ENCODE results near the gene RPL27A.

The RPL27A gene

DNA sequence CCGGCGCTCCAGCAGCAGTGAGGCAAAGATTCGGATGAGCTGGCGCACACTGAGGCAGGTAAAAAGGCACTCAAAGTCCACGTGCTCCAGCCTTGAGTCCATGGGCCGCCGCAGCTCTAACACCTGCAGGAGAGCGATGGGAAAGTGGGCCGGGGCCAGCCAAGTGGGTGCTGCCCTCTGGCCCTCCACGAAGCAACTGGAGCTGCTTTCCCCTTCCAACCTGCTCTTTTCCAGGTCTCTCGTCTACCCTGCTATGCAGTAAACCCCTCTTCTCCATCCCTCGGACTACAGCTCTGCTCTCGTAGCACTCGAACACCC lies 20.0 kb downstream of the RPL27A start:
- no peak for DNase-seq

DNA sequence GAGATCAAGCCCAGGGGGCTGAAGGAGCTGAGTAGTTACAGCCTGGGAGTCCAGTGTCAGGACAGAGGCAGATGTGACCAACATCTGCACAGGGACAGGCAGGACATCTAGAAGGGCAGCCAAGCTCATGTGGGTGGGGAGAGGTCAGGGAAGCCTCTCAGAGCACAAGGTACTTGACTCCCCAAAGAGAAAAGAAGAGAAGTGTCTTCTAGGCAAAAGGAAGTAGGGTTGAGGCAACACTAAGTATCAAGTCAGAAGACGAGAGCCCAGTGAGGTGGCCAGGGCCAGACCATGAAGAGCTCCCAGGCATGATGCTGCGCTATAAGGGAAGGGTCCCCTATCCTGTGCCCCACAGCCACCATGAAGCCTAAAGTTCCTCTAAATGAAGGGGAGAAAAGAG lies 21.5 kb downstream of the RPL27A start:
- no peak for DNase-seq

DNA sequence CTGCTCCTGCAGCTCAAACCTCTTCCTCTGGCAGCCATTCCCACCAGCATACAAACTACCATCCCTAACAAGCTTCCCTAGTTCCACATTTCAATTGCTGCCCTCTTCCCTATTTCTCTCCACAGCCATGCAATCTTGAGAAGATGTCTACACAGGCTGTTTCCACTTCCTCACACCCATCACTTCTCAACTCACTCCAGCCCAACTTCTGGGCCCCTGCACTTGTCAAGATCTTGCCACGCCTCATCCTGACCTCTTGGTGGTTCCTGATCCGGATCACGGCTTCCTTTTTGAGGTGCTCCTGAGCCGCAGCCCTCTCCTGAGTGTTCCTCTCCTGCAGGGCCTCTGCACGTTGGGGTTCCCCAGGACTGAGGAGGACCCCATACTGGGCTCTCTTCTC lies 22.6 kb downstream of the RPL27A start:
- DNase-seq: no peak

DNA sequence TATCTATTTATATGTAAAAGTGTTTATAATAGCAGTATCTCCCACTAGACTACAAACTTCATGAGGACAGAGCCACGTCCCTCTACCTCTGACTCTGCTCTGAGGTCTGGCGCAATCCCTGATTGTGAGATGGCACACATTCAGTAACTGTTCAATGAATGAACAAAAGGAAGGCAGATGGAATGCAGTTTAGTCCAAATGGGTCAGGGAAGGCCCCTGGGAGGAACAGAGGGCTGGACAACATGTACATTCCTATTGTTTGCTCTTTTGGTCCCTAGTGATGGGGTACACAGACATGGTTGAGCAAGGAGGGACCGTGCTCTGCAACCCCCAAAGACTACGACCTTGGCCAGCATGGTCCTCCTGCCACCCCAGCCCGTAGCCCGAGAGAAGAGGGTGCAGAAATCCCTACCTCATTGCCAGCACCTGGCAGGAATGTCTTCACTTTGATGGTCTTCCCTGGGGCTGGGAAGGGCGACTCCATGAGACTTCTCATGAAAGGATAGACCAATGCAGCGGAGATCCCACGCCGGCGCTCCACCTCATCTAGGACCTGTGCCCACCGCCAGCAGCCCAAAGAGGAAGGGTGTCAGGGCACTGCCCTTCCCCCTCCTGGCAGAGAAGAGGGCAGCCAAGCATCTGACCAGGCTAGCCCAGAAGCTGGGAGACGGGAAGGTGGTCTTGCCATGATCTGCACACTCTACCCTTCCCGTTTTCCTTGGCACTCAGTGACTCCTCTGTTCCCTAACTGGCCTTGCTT lies 24.3 kb downstream of the RPL27A start:
- DNase-seq: no peak

DNA sequence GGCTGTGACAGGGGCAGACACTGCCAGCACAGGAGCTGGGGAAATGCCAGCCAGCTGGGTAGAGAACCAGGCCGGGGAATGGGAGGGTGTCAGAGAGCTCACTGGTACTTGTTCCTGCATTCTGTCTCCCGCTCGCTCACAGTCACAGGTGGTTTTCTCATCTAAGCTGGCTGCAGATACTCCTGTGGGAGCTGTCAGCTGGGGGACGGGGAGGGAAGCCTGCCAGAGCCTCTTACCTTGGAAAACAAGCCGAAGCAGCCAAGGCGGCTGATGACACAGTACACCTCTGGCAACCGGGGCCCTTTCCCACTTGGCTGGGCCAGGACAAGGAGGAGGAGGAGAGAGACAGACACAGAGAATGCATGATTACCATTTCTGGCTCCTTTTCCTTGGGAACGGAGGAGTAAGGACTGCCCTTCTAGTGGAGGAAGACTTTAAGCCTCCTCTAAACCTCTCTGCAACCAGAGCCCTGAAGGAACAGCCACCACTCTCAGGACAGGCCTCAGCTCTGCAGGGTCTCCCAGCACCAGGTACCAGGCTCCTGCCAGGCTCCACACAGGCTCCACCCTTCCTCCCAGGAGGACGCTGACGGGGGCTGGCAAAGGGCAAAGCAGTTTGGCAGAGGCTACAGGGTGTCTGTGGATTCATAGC lies 25.1 kb downstream of the RPL27A start:
- DNase-seq: no peak

- no peak for DNase-seq
These were observed 26.5 kb downstream of the RPL27A start for GRCh38 chr11:8709002-8709672.

GRCh38 chr11:8709777-8710176 lies 27.2 kb downstream of the RPL27A start:
- no peak for DNase-seq

DNA sequence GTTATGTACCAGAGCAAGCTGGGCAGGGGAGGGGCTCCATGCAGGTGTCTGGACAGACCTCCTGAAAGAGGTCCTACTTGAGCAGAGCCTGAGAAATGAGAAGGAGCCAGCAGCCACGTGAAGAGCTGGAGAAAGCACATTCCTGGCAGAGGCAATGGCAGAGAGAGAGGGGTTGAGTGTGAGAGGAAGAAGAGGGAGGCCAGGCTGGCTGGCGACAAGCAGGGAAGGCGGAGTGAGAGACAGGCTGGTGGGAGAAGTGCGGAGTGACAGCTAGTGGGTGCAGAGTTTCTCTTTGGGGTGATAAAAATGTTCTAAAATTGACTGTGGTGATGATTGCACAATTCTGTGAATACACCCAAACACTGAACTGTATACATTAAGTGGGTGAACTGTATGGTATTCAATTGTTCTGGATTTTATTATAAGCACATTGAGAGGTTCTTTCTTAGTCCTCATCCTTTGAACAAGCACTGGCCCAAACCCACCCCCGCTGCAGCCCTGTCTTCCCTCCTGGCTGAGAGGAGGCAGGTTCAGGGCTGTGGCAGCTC lies 29.4 kb downstream of the RPL27A start:
- no peak for DNase-seq

DNA sequence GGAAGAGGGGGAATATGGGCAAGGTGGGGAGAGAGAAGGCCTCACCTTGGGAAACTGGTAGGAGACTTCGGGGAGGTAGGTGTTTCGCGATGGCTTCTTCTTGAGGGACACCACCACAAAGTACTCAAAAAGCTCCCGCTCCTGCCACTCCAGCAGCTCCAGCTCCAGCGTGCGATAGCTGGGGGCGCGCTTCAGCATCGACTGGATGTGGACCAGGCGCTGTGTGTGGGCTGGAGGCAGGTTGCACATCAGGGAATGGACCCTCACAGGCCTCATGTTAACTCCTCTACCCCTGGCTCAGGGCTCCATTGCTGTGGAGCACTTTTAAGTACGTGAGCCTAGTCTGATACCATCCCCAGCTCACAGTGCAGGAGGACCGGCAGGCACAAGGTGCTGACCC lies 29.9 kb downstream of the RPL27A start:
- no peak for DNase-seq

GRCh38 chr11:8713760-8714454 lies 31.3 kb downstream of the RPL27A start:
- DNase-seq: no peak

- no peak for DNase-seq
These were observed 32.1 kb downstream of the RPL27A start for GRCh38 chr11:8714622-8715225.

DNA sequence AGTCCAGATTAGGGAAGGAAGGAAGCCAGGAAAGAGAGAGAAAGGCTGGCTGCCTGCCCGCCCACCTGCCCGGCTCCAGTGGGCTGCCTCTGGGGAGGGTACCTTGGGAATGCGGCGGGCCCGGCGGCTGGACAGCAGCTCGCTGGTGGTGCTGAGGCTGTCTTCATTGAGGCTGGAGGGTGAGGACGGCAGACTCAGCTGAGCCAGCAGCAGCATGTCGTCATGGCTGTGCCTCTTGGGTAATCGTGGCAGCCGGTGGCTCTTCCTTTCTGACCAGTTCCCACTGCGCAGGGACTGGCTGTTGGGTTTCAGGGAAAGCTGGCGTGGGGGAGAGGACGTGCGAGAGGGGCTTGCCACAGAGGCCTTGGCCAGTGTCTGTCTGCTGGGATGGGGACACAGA lies 32.9 kb downstream of the RPL27A start:
- DNase-seq: no peak

- DNase-seq: no peak
These were observed 34.9 kb downstream of the RPL27A start for GRCh38 chr11:8717544-8717875.

GRCh38 chr11:8717876-8718753 lies 35.5 kb downstream of the RPL27A start:
- no peak for DNase-seq

GRCh38 chr11:8719211-8719649 lies 36.6 kb downstream of the RPL27A start:
- DNase-seq: no peak

DNA sequence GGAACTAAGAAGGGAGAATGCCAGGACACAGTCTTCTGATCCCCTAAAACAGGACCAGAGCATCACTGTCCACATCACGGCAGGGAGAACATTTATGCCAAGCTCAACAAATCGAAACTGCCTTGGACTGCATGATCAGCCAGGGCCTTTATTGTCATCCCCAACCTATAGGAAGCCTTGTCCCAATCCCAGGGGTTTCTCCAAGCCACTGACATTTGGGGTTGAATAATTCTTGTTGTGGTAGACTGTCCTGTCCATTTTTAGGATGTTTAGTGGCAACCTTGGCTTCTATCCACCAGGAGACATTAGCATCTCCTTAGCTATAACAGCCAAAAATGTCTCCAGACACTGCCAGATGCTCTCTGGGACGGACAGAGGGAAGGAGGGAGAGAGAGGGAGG lies 37.1 kb downstream of the RPL27A start:
- no peak for DNase-seq

DNA sequence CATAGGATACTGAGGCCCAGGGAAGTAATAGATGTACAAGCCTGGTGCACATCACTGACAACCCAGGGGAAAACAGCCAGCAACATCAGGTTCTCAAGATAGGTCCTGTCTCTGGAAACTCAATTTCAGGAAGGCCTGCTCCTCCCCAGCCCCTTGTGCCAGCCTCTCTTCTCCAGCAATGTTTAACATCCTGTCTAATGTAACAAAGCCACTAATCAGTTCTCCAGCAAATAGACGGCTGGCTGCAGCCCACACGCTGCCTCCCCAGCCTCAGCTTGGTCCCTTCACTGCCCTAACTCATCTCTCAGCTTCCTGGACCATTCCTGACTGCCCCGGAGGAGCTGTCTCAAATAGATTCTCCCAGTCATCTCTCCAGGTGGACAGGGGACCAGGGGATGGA lies 37.8 kb downstream of the RPL27A start:
- no peak for DNase-seq

DNA sequence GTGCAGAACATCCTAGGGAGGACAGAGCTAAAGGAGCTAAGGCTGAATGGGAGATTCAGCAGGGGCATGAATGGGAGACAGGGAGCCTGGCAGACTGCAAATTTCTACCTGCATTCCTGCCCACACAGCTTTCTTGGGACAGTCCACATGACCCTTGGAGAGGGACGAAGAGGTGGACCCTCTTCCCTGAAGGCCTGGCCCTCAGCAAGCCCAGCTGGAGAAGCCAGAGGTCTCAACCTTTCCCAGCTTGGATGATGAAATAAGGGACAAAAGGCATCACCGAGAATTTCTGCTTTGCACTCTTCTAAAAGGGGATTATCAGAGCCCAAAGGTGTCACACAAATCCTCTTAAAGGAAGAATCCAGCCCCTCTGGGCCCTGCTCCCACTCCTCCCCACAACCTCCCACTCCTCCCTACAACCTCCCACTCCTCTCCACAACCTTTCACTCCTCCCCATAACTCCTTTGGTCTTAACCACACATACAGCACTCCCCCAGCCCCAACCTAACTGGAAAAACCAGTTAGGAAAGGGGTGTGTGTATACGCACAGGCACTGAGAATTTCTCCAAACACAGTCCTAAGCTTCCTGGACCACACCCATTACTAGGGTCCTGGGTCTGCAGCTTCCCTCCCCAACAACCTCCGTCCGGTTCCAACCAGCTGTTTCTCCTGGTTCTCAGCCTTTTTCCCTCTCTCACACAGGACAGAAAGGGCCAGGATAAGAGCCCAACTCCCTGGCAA lies 38.4 kb downstream of the RPL27A start:
- peak; percentile 39 for DNase-seq

DNA sequence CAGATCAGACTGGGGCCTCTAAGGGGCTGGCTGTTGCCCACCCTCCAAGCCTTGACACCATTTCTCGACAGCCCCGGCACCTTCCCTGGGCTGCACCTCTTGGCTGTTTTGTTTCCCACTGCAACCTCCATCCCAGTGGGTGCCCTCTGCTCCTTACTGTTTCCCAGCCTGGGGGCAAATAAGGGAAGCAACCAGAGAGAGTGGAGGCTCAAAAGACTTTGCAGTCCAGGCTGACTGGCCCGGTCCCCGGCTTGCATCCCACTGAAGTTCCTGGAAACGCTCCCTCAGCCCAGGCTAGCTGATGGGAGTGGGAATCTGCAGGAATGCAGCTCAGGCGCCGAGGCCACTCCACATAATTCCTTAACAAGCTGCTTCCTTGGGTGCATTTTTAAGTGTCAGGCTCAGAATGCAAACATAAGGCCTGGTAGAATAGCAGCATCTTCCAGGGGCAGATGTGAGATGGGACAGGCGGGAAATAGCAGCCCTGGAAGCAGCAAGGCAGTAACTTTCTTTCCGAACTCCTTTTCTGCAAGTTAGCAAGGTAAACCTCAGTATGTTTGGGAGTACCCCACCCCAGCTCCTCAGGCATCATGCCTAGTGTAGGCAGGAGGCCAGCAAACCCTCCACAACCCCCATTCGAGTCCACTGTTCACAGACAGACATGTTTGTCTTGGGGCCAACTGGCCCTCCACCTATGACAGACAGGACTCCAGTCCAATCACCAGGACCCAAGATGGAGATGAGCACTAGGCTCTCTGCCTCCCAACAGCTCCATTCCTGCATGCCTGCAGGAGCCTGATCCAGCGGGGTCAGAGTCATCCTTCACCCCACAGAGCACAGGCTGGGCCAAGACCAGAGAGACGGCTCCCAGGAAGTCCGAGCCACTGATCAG lies 39.3 kb downstream of the RPL27A start:
- no peak for DNase-seq

GRCh38 chr11:8722809-8723208 lies 40.2 kb downstream of the RPL27A start:
- no peak for DNase-seq
